Stomach (tissue), 9 donors: Measurements from ENCODE around the gene CLSTN3. TPM values are rescaled to one million over a fixed set of nuclear protein-coding genes. Genes with fewer than 3 reads are reported as not detected.

Experiments used
- DNase-seq, 2 donors: peaks; one replicate each; pipeline versions ENCODE4 v3.0.0 to v3.0.0-alpha.2; 2013 to 2019
- H3K27ac ChIP-seq, 5 donors: fragments of 200-600 bp in 4 of 5; sonication (generic) in 4 of 5; one replicate each; pipeline ENCODE4 v1.5.1; 2013 to 2019; ENCODE audit warnings: mild to moderate bottlenecking in 1 of 5, moderate library complexity in 1 of 5
- H3K27me3 ChIP-seq, 3 donors: fragments of 200-600 bp; sonication (generic); one replicate each; pipeline ENCODE4 v1.5.1; 2017 to 2019; ENCODE audit warnings: mixed run types in 1 of 3
- H3K36me3 ChIP-seq, 4 donors: fragments of 200-600 bp; sonication (generic); 1 replicate in 3 of 4; 2 replicates in 1 of 4; pipeline ENCODE4 v1.5.1; 2016 to 2019
- H3K4me1 ChIP-seq, 4 donors: fragments of 200-600 bp; sonication (generic); one replicate each; pipeline ENCODE4 v1.5.1; 2016 to 2019
- H3K4me3 ChIP-seq, 4 donors: fragments of 200-600 bp; sonication (generic) in 3 of 4; one replicate each; pipeline ENCODE4 v1.5.1; 2016 to 2019; ENCODE audit warnings: mild to moderate bottlenecking in 1 of 4
- H3K9me3 ChIP-seq, 4 donors: fragments of 200-600 bp; sonication (generic); one replicate each; pipeline ENCODE4 v1.5.1; 2016 to 2019
- EP300 ChIP-seq: sonication (generic); formaldehyde crosslinking; IDR thresholded peaks from one replicate; pipeline ENCODE4 v1.6.1; 2017; ENCODE audit warnings: antibody characterized with exemption
- POLR2A ChIP-seq, 4 donors: fragments of 450-650 bp; IDR thresholded peaks; one replicate each; pipeline ENCODE4 v1.6.1; 2016; ENCODE audit warnings: antibody characterized with exemption in 4 of 4, control low read depth in 2 of 4, mild to moderate bottlenecking in 1 of 4, moderate library complexity in 1 of 4
- POLR2AphosphoS5 ChIP-seq, 3 donors: sonication (generic); formaldehyde crosslinking; IDR thresholded peaks; one replicate each; pipeline ENCODE4 v1.6.1; 2016; ENCODE audit warnings: antibody characterized with exemption in 3 of 3
- WGBS, 5 donors: extraction: QIAGEN DNeasy Blood & Tissue Kit in 3 of 5; methylation state at CpG; one replicate each; pipeline versions ENCODE4 v1.1.5 to v1.1.7; 2013 to 2018; 5-methylcytosine and 5-hydroxymethylcytosine counted together
- intact Hi-C: fragments of 100-400 bp; cut with DNase I; formaldehyde crosslinking; loops from one replicate; pipeline ENCODE4 v1.15.1; 2023; ENCODE audit warnings: low total_unique reads
- polyA plus RNA-seq, 3 donors: library from polyadenylated mRNA; stranded (reverse); fragments of 200-250 nt; gene quantifications; one replicate each; pipeline ENCODE4 v1.2.3, GENCODE V29; 2013
- total RNA-seq, 5 donors: library from RNA; depleted of rRNA; stranded (reverse); fragments of >200 nt; gene quantifications; one replicate each; pipeline versions ENCODE4 v1.1.0 to v1.2.3, GENCODE V29; 2014 to 2016
- TF ChIP-seq, protein P1 (sequence below), 7 experiments: fragments of 450-650 bp in 4 of 7; fragments of 200-600 bp in 3 of 7; sonication (generic) in 3 of 7; IDR thresholded peaks; one replicate each; pipeline ENCODE4 v1.5.1; 2016 to 2019; ENCODE audit warnings: antibody characterized with exemption in 7 of 7, control low read depth in 2 of 7, mild to moderate bottlenecking in 1 of 7
- donor health status: healthy with polysubstance abuse.
- donor health status: Bipolar disorder and iron deficiency.
- donor health status: healthy.

Gene CLSTN3
- total and polyA plus RNA-seq, 8 donors: 2.4 to 149 (median 17.5) TPM

DNA sequence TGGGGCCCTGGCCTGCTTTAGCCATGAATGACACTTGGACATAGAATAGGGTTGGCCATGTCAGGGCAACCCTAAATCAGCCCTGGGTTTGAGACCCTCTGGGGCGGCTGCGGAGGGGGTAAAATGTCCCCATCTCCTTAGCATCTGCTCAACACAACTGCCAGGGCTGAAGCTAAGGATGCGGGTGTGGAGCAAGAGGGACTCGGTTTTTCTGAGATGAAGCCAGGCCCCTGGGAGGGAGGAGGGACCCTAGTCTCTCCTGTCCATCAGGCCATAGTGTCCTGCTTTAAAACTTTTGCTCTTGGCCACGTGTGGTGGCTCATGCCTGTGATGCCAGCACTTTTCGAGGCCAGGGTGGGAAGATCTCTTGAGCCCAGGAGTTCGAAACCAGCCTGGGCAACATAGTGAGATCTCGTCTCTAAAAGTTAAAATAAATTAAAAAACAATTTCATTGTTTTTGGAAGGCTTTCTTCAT is 37.1 kb upstream of the CLSTN3 start:
- H3K9me3 ChIP-seq: no peaks in the 10 kb centered on the region
- TF ChIP-seq EP300 (no peak), POLR2A (IDR thresholded peaks at IDR 0.05) (no peak), POLR2AphosphoS5 (IDR thresholded peaks at IDR 0.05) (peak in 1 of 3 donors; percentile 2)
- TF ChIP-seq, protein P1, sequence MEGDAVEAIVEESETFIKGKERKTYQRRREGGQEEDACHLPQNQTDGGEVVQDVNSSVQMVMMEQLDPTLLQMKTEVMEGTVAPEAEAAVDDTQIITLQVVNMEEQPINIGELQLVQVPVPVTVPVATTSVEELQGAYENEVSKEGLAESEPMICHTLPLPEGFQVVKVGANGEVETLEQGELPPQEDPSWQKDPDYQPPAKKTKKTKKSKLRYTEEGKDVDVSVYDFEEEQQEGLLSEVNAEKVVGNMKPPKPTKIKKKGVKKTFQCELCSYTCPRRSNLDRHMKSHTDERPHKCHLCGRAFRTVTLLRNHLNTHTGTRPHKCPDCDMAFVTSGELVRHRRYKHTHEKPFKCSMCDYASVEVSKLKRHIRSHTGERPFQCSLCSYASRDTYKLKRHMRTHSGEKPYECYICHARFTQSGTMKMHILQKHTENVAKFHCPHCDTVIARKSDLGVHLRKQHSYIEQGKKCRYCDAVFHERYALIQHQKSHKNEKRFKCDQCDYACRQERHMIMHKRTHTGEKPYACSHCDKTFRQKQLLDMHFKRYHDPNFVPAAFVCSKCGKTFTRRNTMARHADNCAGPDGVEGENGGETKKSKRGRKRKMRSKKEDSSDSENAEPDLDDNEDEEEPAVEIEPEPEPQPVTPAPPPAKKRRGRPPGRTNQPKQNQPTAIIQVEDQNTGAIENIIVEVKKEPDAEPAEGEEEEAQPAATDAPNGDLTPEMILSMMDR (IDR thresholded peaks at IDR 0.05): no peak
- H3K36me3 ChIP-seq: peaks cover 0 to 38% (median 24%) of the 10 kb centered on the region in 4 donors
- H3K4me1 ChIP-seq: peaks cover 7 to 52% (median 31%) of the 10 kb centered on the region in 4 donors
- H3K27me3 ChIP-seq: no peaks in the 10 kb centered on the region
- H3K27ac ChIP-seq: peak overlapping the region in 4 of 5 donors; percentile 71 to 85 (median 84)
- H3K4me3 ChIP-seq: no peak overlapping the region
- DNase-seq: no peak
- 66 to 72% (median 69%) methylated on average over 8 of the region's 8 CpGs for WGBS, 5 donors
- intact Hi-C loops: no loop called here

DNA sequence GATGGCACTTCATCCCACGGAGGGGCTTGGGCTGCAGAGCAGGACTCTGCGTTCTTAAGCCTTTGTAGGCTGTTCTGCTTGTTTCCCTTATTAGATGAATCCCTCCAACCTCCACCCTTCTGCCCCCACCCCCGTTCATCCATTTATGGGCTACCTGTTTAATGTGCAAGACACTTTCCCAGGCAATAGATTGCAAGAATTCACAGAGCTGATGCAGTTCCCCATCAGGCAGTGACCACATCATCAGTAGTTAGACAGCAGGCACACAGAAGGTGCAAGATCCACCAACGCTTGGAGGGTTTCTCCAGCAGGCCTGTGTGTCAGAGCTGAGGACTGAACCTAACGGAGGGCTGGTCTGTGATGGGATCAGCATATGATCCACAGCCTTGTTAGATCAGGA is 36.7 kb upstream of the CLSTN3 start:
- Histone ChIP-seq H3K4me3 (no peak overlapping the region), H3K27me3 (no peaks in the 10 kb centered on the region), H3K36me3 (peaks cover 0 to 38% (median 24%) of the 10 kb centered on the region in 4 donors), H3K9me3 (no peaks in the 10 kb centered on the region), H3K4me1 (peaks cover 7 to 51% (median 31%) of the 10 kb centered on the region in 4 donors), H3K27ac (peak overlapping the region in 2 of 5 donors; percentile 83 to 85)
- TF ChIP-seq EP300: no peak
- TF ChIP-seq POLR2AphosphoS5 (IDR thresholded peaks at IDR 0.05): no peak
- TF ChIP-seq POLR2A (IDR thresholded peaks at IDR 0.05): no peak
- TF ChIP-seq, protein P1 (IDR thresholded peaks at IDR 0.05): no peak
- 47 to 59% (median 54%) methylated on average over 5 of the region's 5 CpGs for WGBS, 5 donors
- intact Hi-C loops: no loop called here
- DNase-seq: no peak

DNA sequence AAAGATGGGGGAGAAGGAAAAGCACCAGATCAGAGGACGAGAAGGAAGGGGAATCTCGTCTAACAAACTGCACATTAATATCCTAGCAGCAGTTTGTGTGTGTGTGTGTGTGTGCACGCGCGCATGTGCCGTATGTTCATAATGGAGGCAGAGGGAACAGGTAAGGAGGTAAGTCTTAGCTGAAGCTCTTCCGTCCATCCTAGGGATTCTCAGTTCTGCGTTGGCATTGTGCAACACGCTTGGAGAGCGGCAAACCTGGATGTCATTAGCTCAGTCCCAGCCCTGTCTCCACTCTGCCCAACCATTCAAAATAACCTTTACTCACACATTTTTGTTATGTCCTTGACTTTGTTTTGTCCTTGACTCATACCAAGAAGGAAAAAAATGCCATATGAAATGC is 36.3 kb upstream of the CLSTN3 start:
- no peaks in the 10 kb centered on the region for H3K27me3 ChIP-seq
- DNase-seq: no peak
- TF ChIP-seq POLR2AphosphoS5 (IDR thresholded peaks at IDR 0.05) (peak in 1 of 3 donors; percentile 52), EP300 (no peak)
- TF ChIP-seq, protein P1 (IDR thresholded peaks at IDR 0.05): no peak
- no peaks in the 10 kb centered on the region for H3K9me3 ChIP-seq
- H3K4me3 ChIP-seq: no peak overlapping the region
- no peak overlapping the region for H3K27ac ChIP-seq
- H3K36me3 ChIP-seq: peaks cover 0 to 38% (median 24%) of the 10 kb centered on the region in 4 donors
- 49 to 58% (median 56%) methylated on average over 10 of the region's 10 CpGs for WGBS, 5 donors
- peaks cover 7 to 49% (median 30%) of the 10 kb centered on the region in 4 donors for H3K4me1 ChIP-seq
- intact Hi-C loops: no loop called here

DNA sequence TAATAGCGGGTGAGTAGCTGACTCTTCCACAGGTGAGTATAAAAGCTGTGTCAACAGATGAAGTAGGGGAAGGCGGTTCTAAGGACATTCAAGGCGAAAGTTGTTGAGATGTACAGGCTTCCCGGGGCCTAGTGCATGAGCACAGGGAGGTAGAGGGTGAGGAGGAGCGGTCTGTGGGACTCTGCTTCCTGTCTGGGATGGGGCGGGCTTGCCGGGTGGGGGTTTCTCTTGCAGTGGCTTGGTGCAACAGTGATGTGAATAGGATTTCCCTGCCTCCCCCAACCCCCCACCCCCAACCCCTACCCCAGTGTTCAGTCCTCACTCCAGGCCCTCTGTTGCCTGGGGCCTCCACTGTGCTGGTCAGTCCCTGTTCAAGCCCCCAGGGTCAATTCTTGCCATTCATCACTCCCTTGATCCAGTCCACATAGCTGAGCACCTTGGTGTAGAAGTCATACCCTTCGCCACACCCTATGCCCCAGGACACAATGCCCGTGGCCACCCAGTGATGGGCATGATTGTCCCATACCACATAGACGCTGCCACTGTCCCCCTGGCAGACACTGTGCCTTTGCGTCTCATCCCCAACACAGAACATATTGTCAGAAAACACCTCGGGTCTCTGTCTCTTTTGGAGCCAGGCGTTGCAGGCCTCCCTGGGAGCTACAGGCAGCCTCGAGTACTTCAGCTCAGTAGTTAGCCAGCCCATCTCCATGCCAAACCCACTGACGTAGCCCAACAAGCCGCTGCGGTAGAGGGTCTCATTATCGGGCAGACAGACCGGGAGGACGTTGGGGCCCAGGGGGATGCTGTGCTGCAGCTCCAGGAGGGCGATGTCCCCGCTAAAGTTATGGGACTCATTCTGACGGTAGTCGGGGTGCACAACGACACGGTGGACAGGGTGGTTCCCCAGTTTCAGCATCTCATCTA is 33.9 kb upstream of the CLSTN3 start:
- no peaks in the 10 kb centered on the region for H3K9me3 ChIP-seq
- no peak for TF ChIP-seq EP300
- no peak for TF ChIP-seq POLR2AphosphoS5 (IDR thresholded peaks at IDR 0.05)
- TF ChIP-seq, protein P1 (IDR thresholded peaks at IDR 0.05): no peak
- no peak for TF ChIP-seq POLR2A (IDR thresholded peaks at IDR 0.05)
- DNase-seq: no peak
- H3K36me3 ChIP-seq: peaks cover 9 to 50% (median 34%) of the 10 kb centered on the region in 4 donors
- H3K4me3 ChIP-seq: no peak overlapping the region
- H3K27me3 ChIP-seq: no peaks in the 10 kb centered on the region
- H3K27ac ChIP-seq: no peak overlapping the region
- intact Hi-C loops: no loop called here
- 74 to 81% (median 77%) methylated on average over 26 of the region's 26 CpGs for WGBS, 5 donors
- peaks cover 7 to 27% (median 16%) of the 10 kb centered on the region in 4 donors for H3K4me1 ChIP-seq
